ENCODE results near the gene SUPT4H1. TPM values are rescaled to one million over a fixed set of nuclear protein-coding genes. Genes with fewer than 3 reads are reported as not detected.

The SUPT4H1 gene
- total and polyA plus RNA-seq, 9 of the 15 experiments (the other 6 are each of a cell fraction or from before 2014, with no cell fraction given) = 62.1 to 320 (median 117) TPM

GRCh38 chr17:58331815-58332777 is 19.9 kb downstream of the SUPT4H1 start (continued):
- TF ChIP-seq TRIM28 (IDR thresholded peaks at IDR 0.05) (0 out of 2 replicates have a peak, but pooled peaks have one; percentile 40), ZBTB26 (CRISPR knock-in tag; IDR thresholded peaks at IDR 0.05) (peak; percentile 94), SAP30 (IDR thresholded peaks at IDR 0.05; ENCODE audit: borderline replicate concordance, insufficient read depth, low read depth, low read length, poor library complexity, severe bottlenecking) (peak; percentile 19), ZNF3 (CRISPR knock-in tag; IDR thresholded peaks at IDR 0.05) (peak; percentile 68; the same call in 1 of the 2 replicates), ZNF23 (CRISPR knock-in tag; IDR thresholded peaks at IDR 0.05) (no peak), CREB1 (IDR thresholded peaks at IDR 0.05) (peak; percentile 1; the same call in 1 of the 2 replicates), CREB1 (CRISPR knock-in tag; IDR thresholded peaks at IDR 0.05) (no peak), ZNF41 (CRISPR knock-in tag; conservative IDR thresholded peaks at IDR 0.05) (0 out of 2 replicates have a peak, but pooled peaks have one; percentile 9), NFXL1 (CRISPR knock-in tag; IDR thresholded peaks at IDR 0.05) (peak; percentile 2; the same call in 1 of the 2 replicates), NCOA2 (IDR thresholded peaks at IDR 0.05; ENCODE audit: partially characterized antibody in 2 of 2) (no peak), ZNF175 (CRISPR knock-in tag; IDR thresholded peaks at IDR 0.05; ENCODE audit: low read depth) (no peak; the same call in 1 of the 2 replicates), BCL6 (CRISPR knock-in tag; IDR thresholded peaks at IDR 0.05) (no peak), KLF6 (CRISPR knock-in tag; IDR thresholded peaks at IDR 0.05; ENCODE audit: borderline replicate concordance) (no peak; the same call in 1 of the 2 replicates), TAF15 (IDR thresholded peaks at IDR 0.05; ENCODE audit: low read depth, low read length) (peak; percentile 91; the same call in 1 of the 2 replicates), NR2C2 (CRISPR knock-in tag; IDR thresholded peaks at IDR 0.05) (peak; percentile 35), NR2C2 (tag; IDR thresholded peaks at IDR 0.05) (peak; percentile 29; the same call in 1 of the 2 replicates), ZBTB12 (CRISPR knock-in tag; IDR thresholded peaks at IDR 0.05) (no peak), THRAP3 (IDR thresholded peaks at IDR 0.05; ENCODE audit: borderline replicate concordance) (peak; percentile 97), ZNF133 (CRISPR knock-in tag; IDR thresholded peaks at IDR 0.05) (no peak), ZSCAN32 (CRISPR knock-in tag; IDR thresholded peaks at IDR 0.05) (peak; percentile 60; the same call in 1 of the 2 replicates), NR1H2 (CRISPR knock-in tag; IDR thresholded peaks at IDR 0.05) (peak; percentile 86; the same call in 1 of the 2 replicates)
- TF ChIP-seq, protein P1, sequence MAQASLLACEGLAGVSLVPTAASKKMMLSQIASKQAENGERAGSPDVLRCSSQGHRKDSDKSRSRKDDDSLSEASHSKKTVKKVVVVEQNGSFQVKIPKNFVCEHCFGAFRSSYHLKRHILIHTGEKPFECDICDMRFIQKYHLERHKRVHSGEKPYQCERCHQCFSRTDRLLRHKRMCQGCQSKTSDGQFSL (CRISPR knock-in tag; IDR thresholded peaks at IDR 0.05) = peak; percentile 79; the same call in 1 of the 2 replicates
- TF ChIP-seq, protein P1 (tag; IDR thresholded peaks at IDR 0.05) = no peak
